T-cell (primary cell): Measurements from ENCODE around the gene ZNF800. TPM values are rescaled to one million over a fixed set of nuclear protein-coding genes. Genes with fewer than 3 reads are reported as not detected.
"Not testable (repeated sequence)": the region's sequence is repeated elsewhere in the genome, so short reads cannot be mapped to it uniquely, and the experiment has no call there.

ENCODE experiments used
- ATAC-seq, 4 experiments: fragments of 200-7000 bp in 3 of 4; fragments of 150-1000 bp in 1 of 4; cut with Tn5 transposase; replicated peaks in 1 of 4; 1 replicate in 3 of 4; 2 replicates in 1 of 4; pipeline ENCODE4 v1.10.0; 2021; ENCODE audit warnings: moderate library complexity in 3 of 4, mild to moderate bottlenecking in 2 of 4, moderate number of reproducible peaks in 1 of 4
- CTCF ChIA-PET, 2 donors: fragments of 300-600 bp; sonication (Branson Sonifier 250); formaldehyde crosslinking; loops; one replicate each; lab custom pipeline; 2022; ENCODE audit warnings: antibody characterized with exemption in 2 of 2; lab: Charles Lee
- POLR2A ChIA-PET, 2 donors: fragments of 300-600 bp; sonication (Branson Sonifier 250); formaldehyde crosslinking; loops; one replicate each; lab custom pipeline; 2022; ENCODE audit warnings: antibody characterized with exemption in 2 of 2; lab: Charles Lee
- DNase-seq, 35 experiments: peaks; one replicate each; pipeline versions ENCODE4 v3.0.0 to v3.0.0-alpha.2; 2013 to 2023
- H3K27ac ChIP-seq: one replicate; pipeline ENCODE4 v1.5.1; 2013; ENCODE audit warnings: low read length
- H3K27me3 ChIP-seq, 2 experiments: replicated peaks in 1 of 2; 1 replicate in 1 of 2; 2 replicates in 1 of 2; pipeline versions ENCODE4 v1.6.1 to v1.7.0; 2013; ENCODE audit warnings: low read length in 1 of 2, mixed read lengths in 1 of 2; ENCODE audit not compliant: control insufficient read depth in 2 of 2, insufficient read depth in 2 of 2; ENCODE audit errors: extremely low read depth in 1 of 2
- H3K36me3 ChIP-seq, 2 donors: 1 replicate in 1 of 2; 2 replicates in 1 of 2; pipeline versions ENCODE4 v1.6.1 to v1.7.0; 2013; ENCODE audit warnings: low read length in 1 of 2; ENCODE audit not compliant: control insufficient read depth in 2 of 2, insufficient read depth in 1 of 2; ENCODE audit errors: extremely low read depth in 1 of 2
- H3K4me1 ChIP-seq, 2 experiments: 1 replicate in 1 of 2; 2 replicates in 1 of 2; pipeline versions ENCODE4 v1.6.1 to v1.7.0; 2013; ENCODE audit warnings: low read length in 2 of 2, mixed read lengths in 1 of 2; ENCODE audit not compliant: insufficient read depth in 2 of 2, control insufficient read depth in 1 of 2; ENCODE audit errors: extremely low read depth in 1 of 2
- H3K4me3 ChIP-seq, 2 donors: 1 replicate in 1 of 2; 2 replicates in 1 of 2; pipeline versions ENCODE4 v1.5.1 to v1.7.0; 2013; ENCODE audit warnings: mild to moderate bottlenecking in 2 of 2, low read length in 1 of 2, moderate library complexity in 1 of 2; ENCODE audit not compliant: control insufficient read depth in 1 of 2; ENCODE audit errors: extremely low read depth in 1 of 2
- H3K9me3 ChIP-seq: 2 replicates; pipeline ENCODE4 v1.7.0; 2013
- H3K27ac Mint-ChIP-seq, 2 donors: one replicate each; pipeline ENCODE4 v1.8.0; 2020 to 2021; ENCODE audit warnings: mild to moderate bottlenecking in 2 of 2, mixed read lengths in 2 of 2
- H3K27me3 Mint-ChIP-seq, 2 donors: one replicate each; pipeline ENCODE4 v1.8.0; 2021 to 2022; ENCODE audit warnings: mixed read lengths in 2 of 2
- H3K36me3 Mint-ChIP-seq: one replicate; pipeline ENCODE4 v1.8.0; 2021; ENCODE audit warnings: mixed read lengths
- H3K4me1 Mint-ChIP-seq, 3 donors: one replicate each; pipeline ENCODE4 v1.8.0; 2020 to 2022; ENCODE audit warnings: mixed read lengths in 3 of 3, mild to moderate bottlenecking in 1 of 3
- H3K4me3 Mint-ChIP-seq, 3 donors: one replicate each; pipeline ENCODE4 v1.8.0; 2020 to 2022; ENCODE audit warnings: mild to moderate bottlenecking in 3 of 3, mixed read lengths in 3 of 3, moderate library complexity in 3 of 3
- H3K9me3 Mint-ChIP-seq, 3 donors: one replicate each; pipeline ENCODE4 v1.8.0; 2020 to 2022; ENCODE audit warnings: mixed read lengths in 3 of 3
- WGBS: methylation state at CpG from one replicate; pipeline ENCODE4 v1.1.5; 2013; ENCODE audit warnings: missing lambda C conversion rate; ENCODE audit not compliant: insufficient coverage; 5-methylcytosine and 5-hydroxymethylcytosine counted together
- total RNA-seq, 35 experiments: library from RNA in 6 of 35; stranded (reverse) in 6 of 35; fragments of 120-200 nt in 1 of 35; gene quantifications; one replicate each; pipeline versions ENCODE4 v1.2.1 to v1.2.4 and lab custom pipeline; 2013 to 2026

ZNF800 gene
- total RNA-seq, 5 donors from 2014 or later (not counting 1 experiment from before 2014, with no cell fraction given), result 59.6 to 75.0 (median 64.3) TPM

DNA sequence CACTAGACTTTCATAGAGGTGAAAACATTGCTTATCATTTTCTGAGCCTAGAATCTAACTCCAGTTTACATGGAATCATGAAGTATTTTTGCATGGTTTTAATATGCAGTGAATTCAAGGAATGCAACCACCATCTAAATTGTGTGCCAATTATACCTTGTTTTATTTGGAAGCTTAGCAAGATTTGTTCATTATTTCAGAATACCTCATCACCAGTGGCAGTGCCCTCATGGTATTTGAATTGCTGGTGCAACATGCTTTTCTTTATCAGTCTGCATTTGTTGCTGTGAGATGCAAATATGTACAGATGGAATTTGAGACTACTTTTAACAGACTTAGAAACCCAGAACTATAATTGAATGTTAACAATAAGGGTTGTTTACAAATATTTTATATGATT, 18.7 kb upstream of the ZNF800 start:
- H3K27ac Mint-ChIP-seq, result no peak overlapping the region
- no peak for ATAC-seq
- Histone ChIP-seq H3K27me3 (peaks cover 0 to 2% of the 10 kb centered on the region in 2 experiments), H3K9me3 (no peaks in the 10 kb centered on the region), H3K27ac (no peak overlapping the region), H3K4me3 (no peak overlapping the region), H3K4me1 (peaks cover 20 to 26% of the 10 kb centered on the region in 2 experiments), H3K36me3 (no peaks in the 10 kb centered on the region)
- CTCF ChIA-PET, result no interaction called here
- no peak for DNase-seq
- POLR2A ChIA-PET, result no interaction called here
- H3K36me3 Mint-ChIP-seq, result no peaks in the 10 kb centered on the region
- no peaks in the 10 kb centered on the region for H3K9me3 Mint-ChIP-seq
- peaks cover 55 to 69% (median 60%) of the 10 kb centered on the region in 3 donors for H3K4me1 Mint-ChIP-seq
- no peak overlapping the region for H3K4me3 Mint-ChIP-seq
- H3K27me3 Mint-ChIP-seq, result no peaks in the 10 kb centered on the region

DNA sequence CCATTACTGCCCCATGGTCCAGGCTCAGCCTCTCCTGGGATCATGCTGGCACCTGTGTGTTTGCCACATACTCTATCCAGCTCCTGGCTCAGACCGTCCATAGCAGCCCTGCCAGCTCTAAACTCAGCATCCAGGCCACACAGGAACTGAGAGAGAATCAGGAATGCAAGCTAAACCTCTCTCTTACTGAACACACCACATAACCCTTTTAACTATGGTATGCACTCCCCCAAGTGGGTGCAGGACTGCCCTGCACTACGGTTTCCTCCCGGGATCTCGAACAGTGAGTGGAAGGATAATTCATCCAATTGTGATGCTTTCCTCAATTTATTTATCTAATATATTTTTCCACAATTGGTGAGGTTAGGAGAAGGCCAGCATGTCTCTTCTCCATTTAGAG, 17.1 kb upstream of the ZNF800 start:
- ATAC-seq (no peak), DNase-seq (no peak)
- Histone ChIP-seq H3K9me3 (no peaks in the 10 kb centered on the region), H3K4me1 (peaks cover 13 to 15% of the 10 kb centered on the region in 2 experiments), H3K27me3 (peaks cover 0 to 2% of the 10 kb centered on the region in 2 experiments), H3K4me3 (no peak overlapping the region), H3K36me3 (no peaks in the 10 kb centered on the region), H3K27ac (no peak overlapping the region)
- H3K4me3 Mint-ChIP-seq, result no peak overlapping the region
- peak overlapping the region in 1 of 2 donors; percentile 41 for H3K27ac Mint-ChIP-seq
- no peaks in the 10 kb centered on the region for H3K36me3 Mint-ChIP-seq
- 78% methylated on average over 1 of the region's 4 CpGs for WGBS
- ChIA-PET CTCF (no interaction called here), POLR2A (no interaction called here)
- peaks cover 47 to 59% (median 52%) of the 10 kb centered on the region in 3 donors for H3K4me1 Mint-ChIP-seq
- H3K9me3 Mint-ChIP-seq, result no peaks in the 10 kb centered on the region
- H3K27me3 Mint-ChIP-seq, result no peaks in the 10 kb centered on the region

DNA sequence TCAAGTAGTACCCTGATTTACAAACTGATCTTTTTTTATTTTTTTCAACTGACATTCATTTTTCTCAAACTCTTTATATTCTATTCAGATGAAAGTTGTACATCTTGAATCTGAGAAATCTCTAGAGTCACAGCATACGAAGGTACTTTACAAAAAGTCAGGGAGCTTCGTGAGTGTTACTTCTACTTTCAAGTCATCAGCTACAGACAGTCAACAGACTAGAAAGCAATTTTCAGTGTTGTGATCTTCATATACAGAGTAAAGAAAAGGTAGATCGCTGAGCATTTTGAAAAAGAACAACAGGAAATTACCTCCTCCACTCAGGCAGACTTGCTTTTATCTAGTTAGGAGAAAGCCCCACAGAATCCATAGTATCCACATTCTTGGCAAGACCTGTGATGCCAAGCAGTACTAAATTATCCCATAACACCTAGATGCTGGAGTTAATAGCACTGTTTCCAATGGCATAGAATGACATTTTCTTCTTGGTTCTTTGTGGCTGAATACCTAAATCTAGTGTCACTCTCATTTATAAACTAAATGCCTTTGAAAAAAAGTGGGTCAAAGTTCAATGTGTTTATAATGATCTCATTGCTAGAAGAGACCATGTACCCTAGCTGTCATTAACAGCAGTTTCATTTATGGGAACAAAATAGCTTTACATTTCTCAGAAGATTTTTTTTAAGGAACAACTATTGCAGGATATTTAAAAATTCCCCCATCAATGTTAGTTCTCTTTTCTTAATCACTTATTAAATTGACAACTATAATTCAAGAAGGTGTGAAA, 12.0 kb upstream of the ZNF800 start:
- H3K4me3 ChIP-seq, result no peak overlapping the region
- H3K9me3 ChIP-seq, result no peaks in the 10 kb centered on the region
- H3K27ac ChIP-seq, result no peak overlapping the region
- H3K4me1 ChIP-seq, result peaks cover 1 to 15% of the 10 kb centered on the region in 2 experiments
- no peaks in the 10 kb centered on the region for H3K36me3 Mint-ChIP-seq
- H3K36me3 ChIP-seq, result no peaks in the 10 kb centered on the region
- ATAC-seq (peak; percentile 68 to 85 (median 72)), DNase-seq (peak in 1 of 35 experiments; percentile 41)
- POLR2A ChIA-PET, result interaction anchor here in 1 of 2 donors (0.6 to 0.9 kb wide), 2 partner anchors 29 to 53 kb away, joined by 3 read pairs; no protein-coding TSS in a partner anchor
- peak overlapping the region; percentile 29 to 59 (median 44) for H3K4me3 Mint-ChIP-seq
- H3K4me1 Mint-ChIP-seq, result peaks cover 28 to 38% (median 35%) of the 10 kb centered on the region in 3 donors
- CTCF ChIA-PET, result interaction anchor here in 1 of 2 donors (0.8 to 2.4 kb wide), 4 partner anchors 10 to 73 kb away, joined by 3 to 7 read pairs (median 5); no protein-coding TSS in a partner anchor
- no peaks in the 10 kb centered on the region for H3K27me3 Mint-ChIP-seq
- H3K27me3 ChIP-seq, result peaks cover 0 to 2% of the 10 kb centered on the region in 2 experiments
- peak overlapping the region; percentile 87 to 90 for H3K27ac Mint-ChIP-seq
- no peaks in the 10 kb centered on the region for H3K9me3 Mint-ChIP-seq
- WGBS, result no CpG with 5 or more reads among the region's 3 CpGs

DNA sequence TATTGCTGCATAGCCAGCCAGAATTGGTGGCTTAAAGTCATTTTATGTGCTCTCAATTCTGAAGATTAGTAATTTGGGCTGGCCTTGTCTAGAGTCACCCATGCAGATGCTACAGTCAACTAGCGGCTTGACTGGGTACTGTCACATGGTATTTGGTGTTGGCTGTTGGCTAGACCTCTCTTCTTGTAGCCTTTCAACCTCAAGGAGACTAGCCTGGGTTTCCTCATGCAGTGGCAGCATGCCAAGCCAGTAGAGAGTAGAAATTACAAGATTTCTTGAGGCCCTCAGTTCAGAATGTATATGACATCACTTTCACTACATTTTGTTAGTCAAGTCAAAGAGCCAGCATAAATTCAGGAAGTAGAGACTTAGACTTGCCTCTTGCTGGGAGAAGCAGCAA, 3.7 kb upstream of the ZNF800 start:
- peak in 10 of 35 experiments; percentile 14 to 42 (median 20) for DNase-seq
- Histone ChIP-seq H3K9me3 (no peaks in the 10 kb centered on the region), H3K36me3 (no peaks in the 10 kb centered on the region), H3K27me3 (no peaks in the 10 kb centered on the region), H3K27ac (no peak overlapping the region), H3K4me3 (no peak overlapping the region), H3K4me1 (peaks cover 2 to 13% of the 10 kb centered on the region in 2 experiments)
- 60% methylated on average over 1 of the region's 1 CpG for WGBS
- Mint-ChIP-seq H3K36me3 (peaks cover 4% of the 10 kb centered on the region), H3K27ac (no peak overlapping the region), H3K27me3 (no peaks in the 10 kb centered on the region), H3K9me3 (no peaks in the 10 kb centered on the region), H3K4me1 (peaks cover 16 to 29% (median 21%) of the 10 kb centered on the region in 3 donors), H3K4me3 (no peak overlapping the region)
- ChIA-PET POLR2A (no interaction called here), CTCF (no interaction called here)
- no peak for ATAC-seq

DNA sequence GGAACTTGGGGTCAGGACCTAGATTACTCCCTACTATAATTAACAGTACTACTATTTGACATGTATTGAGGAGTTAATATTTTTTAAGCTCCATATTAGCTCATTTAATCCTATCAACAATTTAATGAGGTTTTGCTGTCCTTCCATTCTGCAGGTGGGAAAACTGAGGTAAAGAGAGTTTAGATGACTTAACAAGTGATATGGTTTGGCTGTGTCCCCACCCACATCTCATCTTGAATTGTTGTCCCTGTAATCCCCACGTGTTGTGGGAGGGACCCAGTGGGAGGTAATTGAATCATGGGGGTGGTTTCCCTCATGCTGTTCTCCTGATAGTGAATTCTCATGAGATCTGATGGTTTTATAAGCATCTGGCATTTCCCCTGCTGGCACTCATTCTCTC, 2.6 kb upstream of the ZNF800 start:
- not testable (repeated sequence) for H3K27me3 ChIP-seq, H3K27ac ChIP-seq

DNA sequence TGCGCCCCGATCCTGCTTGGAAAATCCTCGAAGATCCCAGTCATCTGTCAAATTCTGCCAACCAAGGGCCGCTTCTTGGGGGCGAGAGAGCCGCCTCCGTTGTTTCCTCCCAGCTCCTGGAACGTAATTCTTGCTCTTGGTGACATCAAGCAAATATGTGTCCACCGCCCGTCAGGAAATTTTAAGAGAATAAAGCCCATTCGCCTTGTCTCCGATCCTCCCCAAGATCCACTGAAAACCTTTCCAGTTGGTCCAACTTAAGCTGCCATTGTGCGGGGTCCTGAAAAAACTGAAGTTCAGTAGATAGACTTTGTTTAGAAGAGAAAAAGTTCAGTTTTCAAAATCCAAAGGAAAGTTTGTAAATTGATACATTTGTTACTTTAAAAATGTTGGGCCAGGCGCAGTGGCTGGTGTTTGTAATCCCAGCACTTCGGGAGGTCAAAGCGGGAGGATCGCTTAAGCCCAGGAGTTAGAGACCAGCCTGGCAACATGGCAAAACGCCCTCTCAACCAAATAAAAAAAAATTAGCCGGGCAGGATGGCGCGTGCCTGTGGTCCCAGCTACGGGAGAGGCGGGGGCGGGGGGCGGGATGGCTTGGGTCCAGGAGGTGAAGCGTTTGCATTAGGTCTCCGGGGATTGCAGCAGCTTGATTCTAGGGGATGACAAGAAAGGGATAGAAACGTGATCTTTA, 1.0 kb upstream of the ZNF800 start:
- Histone ChIP-seq H3K27me3 (no peaks in the 10 kb centered on the region), H3K36me3 (peaks cover 0 to 12% of the 10 kb centered on the region in 2 donors), H3K27ac (peak overlapping the region; percentile 92), H3K4me3 (peak overlapping the region; percentile 85 to 94), H3K4me1 (peaks cover 13 to 25% of the 10 kb centered on the region in 2 experiments), H3K9me3 (no peaks in the 10 kb centered on the region)
- ATAC-seq (no peak), DNase-seq (no peak)
- H3K27ac Mint-ChIP-seq, result peak overlapping the region; percentile 94 to 96
- no peaks in the 10 kb centered on the region for H3K27me3 Mint-ChIP-seq
- peaks cover 43 to 55% (median 47%) of the 10 kb centered on the region in 3 donors for H3K4me1 Mint-ChIP-seq
- POLR2A ChIA-PET, result no interaction called here
- H3K9me3 Mint-ChIP-seq, result no peaks in the 10 kb centered on the region
- 23% methylated on average over 12 of the region's 28 CpGs for WGBS
- H3K36me3 Mint-ChIP-seq, result peaks cover 23% of the 10 kb centered on the region
- CTCF ChIA-PET, result interaction anchor here in 1 of 2 donors (2.1 kb wide), 1 partner anchor 11 kb away, joined by 7 read pairs; no protein-coding TSS in a partner anchor
- peak overlapping the region; percentile 90 to 95 (median 90) for H3K4me3 Mint-ChIP-seq

More for the DNA sequence above, 2.6 kb upstream of the ZNF800 start:
- H3K27me3 Mint-ChIP-seq, H3K9me3 ChIP-seq, H3K9me3 Mint-ChIP-seq, H3K4me3 Mint-ChIP-seq, H3K4me3 ChIP-seq, ATAC-seq, H3K36me3 ChIP-seq, H3K36me3 Mint-ChIP-seq, DNase-seq: not testable (repeated sequence)
- H3K4me1 Mint-ChIP-seq, result peaks cover 27 to 39% (median 31%) of the 10 kb centered on the region in 3 donors
- no CpG with 5 or more reads among the region's 1 CpG for WGBS
- peak overlapping the region; percentile 9 to 68 for H3K27ac Mint-ChIP-seq
- CTCF ChIA-PET, result interaction anchor here in 1 of 2 donors (0.6 to 2.1 kb wide), 2 partner anchors 9 to 163 kb away, joined by 3 to 7 read pairs; no protein-coding TSS in a partner anchor
- H3K4me1 ChIP-seq, result peaks cover 13% of the 10 kb centered on the region in 2 experiments
- POLR2A ChIA-PET, result interaction anchor here in 1 of 2 donors (0.6 kb wide), 1 partner anchor 1835 kb away, joined by 8 read pairs; no protein-coding TSS in a partner anchor
